Measurements from ENCODE around the gene PDCD10. TPM values are rescaled to one million over a fixed set of nuclear protein-coding genes. Genes with fewer than 3 reads are reported as not detected.

The PDCD10 gene
- polyA plus RNA-seq, 1 donor (not counting 4 experiments of a cell fraction or from before 2014, with no cell fraction given) = 131 TPM

GRCh38 chr3:167657684-167658225 lies 76.9 kb downstream of the PDCD10 start:
- Histone ChIP-seq H3K4me1 (ENCODE audit: control insufficient read depth, extremely low read depth, insufficient read depth, low read length) (no peaks in the 10 kb centered on the region), H3K9me3 (ENCODE audit: control insufficient read depth, low read depth, low read length) (no peaks in the 10 kb centered on the region), H3K27ac (ENCODE audit: control insufficient read depth, insufficient read depth, low read length) (no peak overlapping the region), H3K9ac (ENCODE audit: control insufficient read depth, extremely low read depth, insufficient read depth, low read length) (no peak overlapping the region), H3K4me2 (ENCODE audit: control insufficient read depth, extremely low read depth, insufficient read depth, low read depth, low read length) (no peak overlapping the region), H3K79me2 (ENCODE audit: control insufficient read depth, insufficient read depth, low read length) (no peaks in the 10 kb centered on the region), H3K9me1 (ENCODE audit: control insufficient read depth, extremely low read depth, insufficient read depth, low read length) (no peaks in the 10 kb centered on the region), H3K4me3 (ENCODE audit: control insufficient read depth in 2 of 3, extremely low read depth in 1 of 3, insufficient read depth in 2 of 3, low read depth in 1 of 3, low read length in 3 of 3) (no peak overlapping the region), H4K20me1 (ENCODE audit: control insufficient read depth, extremely low read depth, insufficient read depth, low read length) (no peaks in the 10 kb centered on the region), H3K36me3 (ENCODE audit: control insufficient read depth in 2 of 2, extremely low read depth in 1 of 2, insufficient read depth in 2 of 2, low read length in 2 of 2) (no peaks in the 10 kb centered on the region), H3K27me3 (ENCODE audit: control insufficient read depth, extremely low read depth, insufficient read depth, low read length) (no peaks in the 10 kb centered on the region), H2AFZ (ENCODE audit: control insufficient read depth, low read length) (no peak overlapping the region)
- DNase-seq (ENCODE audit: low read depth, low spot score) (no peak), FAIRE-seq (no peak)
- TF ChIP-seq CTCF (optimal IDR thresholded peaks at IDR 0.05 in 1 of 3, IDR thresholded peaks at IDR 0.05 in 1 of 3, conservative IDR thresholded peaks at IDR 0.05 in 1 of 3; ENCODE audit: extremely low read depth in 1 of 3, insufficient read depth in 2 of 3, low read length in 3 of 3) = no peak
- no peak for TF ChIP-seq EZH2 (IDR thresholded peaks at IDR 0.05; ENCODE audit: low read length)
- dilution Hi-C loops (cut with MboI; ENCODE audit: extremely low pct_ligation_motif_present, low sequenced_read_pairs) = no loop called here

GRCh38 chr3:167656821-167657220 lies 77.9 kb downstream of the PDCD10 start:
- dilution Hi-C loops (cut with MboI; ENCODE audit: extremely low pct_ligation_motif_present, low sequenced_read_pairs) = no loop called here
- H3K27me3 ChIP-seq (ENCODE audit: control insufficient read depth, extremely low read depth, insufficient read depth, low read length) = no peaks in the 10 kb centered on the region
- H3K9me1 ChIP-seq (ENCODE audit: control insufficient read depth, extremely low read depth, insufficient read depth, low read length) = no peaks in the 10 kb centered on the region
- DNase-seq (ENCODE audit: low read depth, low spot score) (no peak), FAIRE-seq (no peak)
- no peak overlapping the region for H2AFZ ChIP-seq (ENCODE audit: control insufficient read depth, low read length)
- H3K79me2 ChIP-seq (ENCODE audit: control insufficient read depth, insufficient read depth, low read length) = no peaks in the 10 kb centered on the region
- H3K4me1 ChIP-seq (ENCODE audit: control insufficient read depth, extremely low read depth, insufficient read depth, low read length) = no peaks in the 10 kb centered on the region
- TF ChIP-seq CTCF (optimal IDR thresholded peaks at IDR 0.05 in 1 of 3, IDR thresholded peaks at IDR 0.05 in 1 of 3, conservative IDR thresholded peaks at IDR 0.05 in 1 of 3; ENCODE audit: extremely low read depth in 1 of 3, insufficient read depth in 2 of 3, low read length in 3 of 3) (no peak), EZH2 (IDR thresholded peaks at IDR 0.05; ENCODE audit: low read length) (no peak)
- no peaks in the 10 kb centered on the region for H4K20me1 ChIP-seq (ENCODE audit: control insufficient read depth, extremely low read depth, insufficient read depth, low read length)
- no peak overlapping the region for H3K27ac ChIP-seq (ENCODE audit: control insufficient read depth, insufficient read depth, low read length)
- H3K36me3 ChIP-seq (ENCODE audit: control insufficient read depth in 2 of 2, extremely low read depth in 1 of 2, insufficient read depth in 2 of 2, low read length in 2 of 2) = no peaks in the 10 kb centered on the region
- no peak overlapping the region for H3K9ac ChIP-seq (ENCODE audit: control insufficient read depth, extremely low read depth, insufficient read depth, low read length)
- no peak overlapping the region for H3K4me3 ChIP-seq (ENCODE audit: control insufficient read depth in 2 of 3, extremely low read depth in 1 of 3, insufficient read depth in 2 of 3, low read depth in 1 of 3, low read length in 3 of 3)
- H3K4me2 ChIP-seq (ENCODE audit: control insufficient read depth, extremely low read depth, insufficient read depth, low read depth, low read length) = no peak overlapping the region
- no peaks in the 10 kb centered on the region for H3K9me3 ChIP-seq (ENCODE audit: control insufficient read depth, low read depth, low read length)

All from keratinocyte (primary cell).